Cardiac atrium fibroblast (primary cell): ENCODE measurements around the gene CT45A10. TPM values are rescaled to one million over a fixed set of nuclear protein-coding genes. Genes with fewer than 3 reads are reported as not detected.

Experiments
- total RNA-seq: library from RNA; depleted of rRNA; stranded (reverse); fragments of >200 nt; gene quantifications from 2 replicates; pipeline ENCODE4 v1.2.3, GENCODE V29; 2015

Gene CT45A10, protein sequence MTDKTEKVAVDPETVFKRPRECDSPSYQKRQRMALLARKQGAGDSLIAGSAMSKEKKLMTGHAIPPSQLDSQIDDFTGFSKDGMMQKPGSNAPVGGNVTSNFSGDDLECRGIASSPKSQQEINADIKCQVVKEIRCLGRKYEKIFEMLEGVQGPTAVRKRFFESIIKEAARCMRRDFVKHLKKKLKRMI
- total RNA-seq = not detected in 2 replicates

DNA sequence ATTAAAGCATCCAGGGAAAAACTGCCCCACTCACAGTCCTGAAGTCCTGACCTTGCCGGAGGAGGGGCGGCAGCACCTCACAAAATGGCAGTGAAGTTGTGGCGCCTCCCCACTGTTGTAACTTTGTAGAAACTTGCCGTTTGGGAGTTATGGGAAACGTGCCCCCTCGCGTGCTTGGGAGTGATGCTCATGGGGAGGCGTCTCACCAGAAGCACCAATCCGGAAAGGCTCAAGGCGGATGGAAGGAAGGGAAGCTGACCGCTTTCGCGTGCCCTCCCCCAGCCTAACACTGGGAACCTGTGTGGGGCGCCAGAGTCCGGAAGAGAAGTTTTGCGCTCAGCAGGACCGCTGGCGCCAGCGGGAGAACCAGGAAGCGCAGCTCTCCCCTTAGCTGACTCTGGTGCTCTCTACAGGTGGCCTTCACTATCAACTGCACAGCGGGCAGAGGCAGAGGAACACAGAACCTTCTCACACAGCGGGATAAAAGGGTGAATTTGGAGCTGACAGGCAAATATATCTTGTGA, at the start of gene CT45A10, which contains the start of gene SAGE1:
TSS of gene CT45A10 (minus strand) at position 151 of the 524 bp plus-strand sequence. CDS start 8,100 bp downstream, outside the sequence.
TSS of gene SAGE1 (plus strand) at position 423 of the 524 bp plus-strand sequence. CDS start 2,527 bp downstream, outside the sequence.

DNA sequence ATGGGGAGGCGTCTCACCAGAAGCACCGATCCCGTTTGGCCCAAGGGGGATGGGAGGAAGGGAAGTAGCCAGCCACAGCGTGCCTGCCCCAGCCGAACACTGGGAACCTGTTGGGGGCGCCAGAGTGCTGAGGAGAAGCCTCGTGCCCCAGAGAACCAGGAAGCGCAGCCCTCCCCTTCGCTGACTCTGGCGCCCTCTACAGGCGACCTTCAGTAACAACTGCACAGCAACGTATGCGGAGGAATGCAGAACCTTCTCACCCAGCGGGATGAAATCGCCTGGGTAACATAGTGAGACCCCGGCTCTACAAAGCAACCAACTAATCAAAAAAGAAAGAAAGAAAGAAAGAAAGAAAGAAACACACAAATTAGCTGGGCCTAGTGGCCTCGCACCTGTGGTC, 21.5 kb downstream of the CT45A10 start, which contains the start of gene CT45A9:
TSS of gene CT45A9 (minus strand) at position 101 of the 400 bp plus-strand sequence. CDS start 3,751 bp downstream, outside the sequence.

DNA sequence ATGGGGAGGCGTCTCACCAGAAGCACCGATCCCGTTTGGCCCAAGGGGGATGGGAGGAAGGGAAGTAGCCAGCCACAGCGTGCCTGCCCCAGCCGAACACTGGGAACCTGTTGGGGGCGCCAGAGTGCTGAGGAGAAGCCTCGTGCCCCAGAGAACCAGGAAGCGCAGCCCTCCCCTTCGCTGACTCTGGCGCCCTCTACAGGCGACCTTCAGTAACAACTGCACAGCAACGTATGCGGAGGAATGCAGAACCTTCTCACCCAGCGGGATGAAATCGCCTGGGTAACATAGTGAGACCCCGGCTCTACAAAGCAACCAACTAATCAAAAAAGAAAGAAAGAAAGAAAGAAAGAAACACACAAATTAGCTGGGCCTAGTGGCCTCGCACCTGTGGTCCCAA, 38.8 kb downstream of the CT45A10 start, which contains the start of gene CT45A8:
TSS of gene CT45A8 (minus strand) at position 101 of the 400 bp plus-strand sequence. CDS start 3,755 bp downstream, outside the sequence.

DNA sequence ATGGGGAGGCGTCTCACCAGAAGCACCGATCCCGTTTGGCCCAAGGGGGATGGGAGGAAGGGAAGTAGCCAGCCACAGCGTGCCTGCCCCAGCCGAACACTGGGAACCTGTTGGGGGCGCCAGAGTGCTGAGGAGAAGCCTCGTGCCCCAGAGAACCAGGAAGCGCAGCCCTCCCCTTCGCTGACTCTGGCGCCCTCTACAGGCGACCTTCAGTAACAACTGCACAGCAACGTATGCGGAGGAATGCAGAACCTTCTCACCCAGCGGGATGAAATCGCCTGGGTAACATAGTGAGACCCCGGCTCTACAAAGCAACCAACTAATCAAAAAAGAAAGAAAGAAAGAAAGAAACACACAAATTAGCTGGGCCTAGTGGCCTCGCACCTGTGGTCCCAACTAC, 56.1 kb downstream of the CT45A10 start, which contains the start of gene CT45A7:
TSS of gene CT45A7 (minus strand) at position 101 of the 400 bp plus-strand sequence. CDS start 3,747 bp downstream, outside the sequence.

Other genes with a start within 250 kb of the CT45A10 start
- not detected in 2 replicates for gene CT45A1, start 179.8 kb downstream of the CT45A10 start, total RNA-seq
- gene CT45A3, start 125.3 kb downstream of the CT45A10 start, total RNA-seq = not detected in 2 replicates
- not detected in 2 replicates for gene CT45A5, start 107.9 kb downstream of the CT45A10 start, total RNA-seq
- gene CT45A6, start 90.7 kb downstream of the CT45A10 start, total RNA-seq = not detected in 2 replicates
- gene CT45A2, start 73.4 kb downstream of the CT45A10 start, total RNA-seq = not detected in 2 replicates
- gene CT45A7, start 56.2 kb downstream of the CT45A10 start, total RNA-seq = not detected in 2 replicates
- gene CT45A8, start 38.9 kb downstream of the CT45A10 start, total RNA-seq = not detected in 2 replicates
- not detected in 2 replicates for gene CT45A9, start 21.6 kb downstream of the CT45A10 start, total RNA-seq
- not detected in 2 replicates for gene SAGE1, start 272 bp upstream of the CT45A10 start, total RNA-seq
- 13.2 and 17.2 TPM in 2 replicates for gene MMGT1, start 80.5 kb upstream of the CT45A10 start, total RNA-seq
- gene SLC9A6, start 92.0 kb upstream of the CT45A10 start, total RNA-seq = 10.4 and 11.7 TPM in 2 replicates